OCI-LY7 (cell line): ENCODE measurements around the gene HUS1B.

Experiments used
- CTCF ChIP-seq: fragments of 200-600 bp; sonication (generic); conservative IDR thresholded peaks from 2 replicates; pipeline ENCODE4 v1.5.1; 2014; ENCODE audit warnings: mild to moderate bottlenecking, antibody characterized with exemption, low read length, moderate library complexity, mixed read lengths
- EZH2phosphoT487 ChIP-seq: fragments of 200-600 bp; sonication (generic); IDR thresholded peaks from 2 replicates; pipeline ENCODE4 v1.6.1; 2018; ENCODE audit warnings: low read depth, borderline replicate concordance, mild to moderate bottlenecking, mixed run types, antibody characterized with exemption, low read length, moderate library complexity, mixed read lengths

- TF ChIP-seq CTCF (no peak), EZH2phosphoT487 (no peak)
Observed at GRCh38 chr6:654136-654535, 2.8 kb downstream of the HUS1B start.
